Stimulated activated CD8-positive, alpha-beta memory T cell treated with anti-CD3 and anti-CD28 coated beads, Interleukin-12 subunit alpha, Interleukin-12 subunit beta, amount 100 ng/mL, for 1 hour (primary cell): Measurements from ENCODE around the gene ICOSLG.
"Not testable (repeated sequence)": the region's sequence is repeated elsewhere in the genome, so short reads cannot be mapped to it uniquely, and the experiment has no call there.

ENCODE experiments used
- DNase-seq: peaks from one replicate; pipeline ENCODE4 v3.0.0-alpha.2; 2020; ENCODE audit warnings: low read depth

Gene ICOSLG, protein sequence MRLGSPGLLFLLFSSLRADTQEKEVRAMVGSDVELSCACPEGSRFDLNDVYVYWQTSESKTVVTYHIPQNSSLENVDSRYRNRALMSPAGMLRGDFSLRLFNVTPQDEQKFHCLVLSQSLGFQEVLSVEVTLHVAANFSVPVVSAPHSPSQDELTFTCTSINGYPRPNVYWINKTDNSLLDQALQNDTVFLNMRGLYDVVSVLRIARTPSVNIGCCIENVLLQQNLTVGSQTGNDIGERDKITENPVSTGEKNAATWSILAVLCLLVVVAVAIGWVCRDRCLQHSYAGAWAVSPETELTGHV

DNA sequence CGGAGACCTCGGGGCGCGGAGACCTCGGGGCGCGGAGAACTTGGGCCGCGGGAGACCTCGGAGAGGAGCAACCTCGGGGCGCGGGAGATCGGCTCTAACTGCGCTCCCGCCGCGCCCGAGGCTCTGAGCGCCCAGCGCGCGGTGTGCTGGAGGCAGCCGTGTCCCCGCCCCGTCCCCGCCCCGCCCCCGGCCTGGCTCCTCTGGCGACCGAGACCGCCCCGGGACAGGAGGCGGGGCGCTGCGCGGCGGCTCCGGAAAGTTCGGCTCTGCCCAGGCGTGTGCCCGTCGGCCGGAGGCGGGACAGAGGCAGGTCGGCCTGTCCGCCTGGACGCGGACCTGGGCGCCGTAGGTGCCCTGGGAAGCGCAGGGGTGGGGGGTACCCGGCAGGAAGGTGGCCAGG, at the start of gene ICOSLG:
Gene ICOSLG (minus strand): TSS at position 102 of the 400 bp plus-strand sequence. CDS start 126 bp downstream, outside the sequence.
- not testable (repeated sequence) for DNase-seq

DNA sequence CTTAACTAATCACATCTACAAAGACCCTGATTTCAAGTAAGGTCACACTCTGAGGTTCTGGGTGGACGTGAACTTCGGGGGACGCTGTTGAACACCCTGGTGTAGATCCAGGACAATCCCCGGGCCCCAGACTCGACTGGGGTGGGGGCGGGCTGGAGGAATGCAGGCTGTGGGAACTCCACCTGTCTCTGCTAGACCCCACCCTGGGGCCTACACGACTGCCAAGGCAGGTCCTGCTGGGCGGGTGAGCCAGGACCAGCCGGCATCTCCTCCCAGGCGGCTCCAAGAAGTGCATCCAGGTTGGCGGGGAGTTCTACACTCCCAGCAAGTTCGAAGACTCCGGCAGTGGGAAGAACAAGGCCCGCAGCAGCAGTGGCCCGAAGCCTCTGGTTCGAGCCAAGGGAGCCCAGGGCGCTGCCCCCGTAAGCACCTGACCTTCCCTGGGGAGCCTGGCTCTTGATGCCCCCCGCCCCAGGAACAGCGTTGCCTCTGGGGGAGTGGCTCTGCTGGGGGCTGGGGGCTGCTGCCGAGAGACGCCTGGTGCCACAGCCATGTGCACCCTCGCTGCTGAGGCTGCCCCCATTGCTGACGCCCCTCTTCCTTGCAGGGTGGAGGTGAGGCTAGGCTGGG, 48.8 kb upstream of the ICOSLG start:
- no peak for DNase-seq

DNA sequence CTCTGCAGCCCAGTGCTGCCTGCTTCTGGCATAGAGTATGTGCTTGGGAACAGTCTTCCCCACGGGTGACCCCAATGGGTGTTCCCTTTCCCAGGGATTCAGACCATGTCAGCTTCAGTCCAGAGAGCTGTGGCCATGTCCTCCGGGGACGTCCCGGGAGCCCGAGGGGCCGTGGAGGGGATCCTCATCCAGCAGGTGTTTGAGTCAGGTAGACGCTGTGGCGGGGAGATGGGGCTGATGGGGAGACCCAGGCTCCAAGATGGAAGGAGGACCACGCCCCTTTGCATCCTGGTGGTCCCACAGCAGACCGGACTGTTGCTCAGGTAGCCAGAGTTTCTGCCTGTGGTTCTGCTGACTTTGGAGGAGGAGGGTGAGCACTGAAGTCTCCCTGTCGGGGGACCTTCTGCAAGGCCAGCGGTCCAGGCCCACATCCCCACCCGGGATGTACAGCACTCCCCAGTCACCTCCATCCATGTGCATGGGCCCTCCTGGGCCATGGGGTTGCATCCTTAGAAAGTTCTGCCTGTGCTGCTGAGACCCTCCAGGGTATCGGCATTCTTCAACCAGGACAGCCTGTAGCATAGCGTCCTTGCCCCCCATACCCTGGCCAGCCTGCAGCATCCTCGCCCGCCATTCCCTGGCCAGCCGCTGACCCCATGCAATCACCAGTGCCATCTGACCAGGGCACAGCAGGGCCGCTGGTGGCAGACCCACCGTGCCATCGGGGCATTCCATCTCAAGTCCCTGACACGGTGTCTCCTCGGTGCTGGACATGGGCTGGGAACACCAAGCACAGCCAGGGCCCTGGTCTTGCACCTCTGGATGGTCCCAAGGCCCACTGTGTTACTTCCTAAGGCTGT, 47.7 kb upstream of the ICOSLG start:
- DNase-seq, result no peak

DNA sequence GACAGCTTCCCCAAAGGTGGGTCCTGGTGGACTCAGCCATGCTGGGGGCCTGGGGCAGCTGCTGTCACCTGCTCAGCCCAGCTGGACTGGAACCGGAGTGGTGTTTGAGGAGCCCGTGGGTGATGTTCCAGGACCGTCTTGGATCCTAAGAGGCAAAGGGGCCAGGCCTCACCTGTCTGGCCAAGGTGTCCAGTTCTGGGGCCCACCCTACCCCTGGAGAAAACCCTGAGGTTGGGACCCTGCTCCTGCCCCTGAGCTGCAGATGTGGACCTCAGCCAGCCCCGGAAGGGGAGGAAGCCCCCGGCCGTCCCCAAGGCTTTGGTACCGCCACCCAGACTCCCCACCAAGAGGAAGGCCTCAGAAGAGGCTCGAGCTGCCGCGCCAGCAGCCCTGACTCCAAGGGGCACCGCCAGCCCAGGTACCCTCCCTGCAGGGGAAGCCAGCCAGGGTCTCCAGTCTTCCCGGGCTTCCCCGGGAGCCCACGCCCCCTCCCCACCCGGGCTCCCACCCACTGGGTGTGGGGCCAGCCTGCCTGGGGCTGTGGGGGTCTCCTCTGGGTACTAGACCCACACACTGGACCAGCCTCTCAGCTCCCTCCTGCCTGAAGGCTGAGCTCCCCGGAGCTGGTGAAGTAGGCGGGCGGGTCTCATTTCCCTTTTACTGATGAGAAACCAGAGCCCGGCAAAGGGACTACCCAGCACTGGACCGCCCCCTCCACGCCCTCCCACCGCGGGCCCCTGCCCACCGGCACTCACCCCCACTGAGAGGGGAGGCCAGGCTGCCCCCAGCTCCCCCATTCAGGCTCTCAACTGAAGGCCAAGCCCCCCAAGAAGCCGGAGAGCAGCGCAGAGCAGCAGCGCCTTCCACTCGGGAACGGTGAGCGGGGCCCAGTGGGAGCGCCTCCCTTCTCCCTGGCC, 46.2 kb upstream of the ICOSLG start:
- DNase-seq, result no peak

DNA sequence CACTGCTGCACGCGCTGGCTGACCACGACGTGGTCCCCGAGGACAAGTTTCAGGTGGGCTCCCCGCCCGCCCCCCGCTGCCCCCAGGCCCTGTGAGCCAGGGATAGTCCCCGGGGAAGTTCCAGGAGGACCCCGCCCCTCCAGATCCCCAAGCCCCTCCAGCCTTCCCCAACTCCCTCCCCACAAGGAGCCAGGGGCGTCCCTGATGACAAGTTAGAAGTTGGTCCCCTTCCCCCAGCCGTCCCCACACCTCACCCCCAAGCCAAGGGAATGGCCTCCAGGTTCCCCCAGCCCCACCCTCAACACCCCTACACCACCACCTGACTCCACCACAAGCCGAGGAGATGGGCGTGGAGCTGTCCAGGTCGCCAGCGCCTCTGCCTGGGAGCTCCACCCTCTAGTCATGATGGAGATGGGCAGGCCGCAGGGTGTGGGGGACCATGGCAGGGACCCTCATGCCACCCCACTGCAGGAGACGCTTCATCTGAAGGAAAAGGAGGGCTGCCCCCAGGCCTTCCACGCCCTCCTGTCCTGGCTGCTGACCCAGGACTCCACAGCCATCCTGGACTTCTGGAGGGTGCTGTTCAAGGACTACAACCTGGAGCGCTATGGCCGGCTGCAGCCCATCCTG, 45.5 kb upstream of the ICOSLG start:
- DNase-seq, result no peak

DNA sequence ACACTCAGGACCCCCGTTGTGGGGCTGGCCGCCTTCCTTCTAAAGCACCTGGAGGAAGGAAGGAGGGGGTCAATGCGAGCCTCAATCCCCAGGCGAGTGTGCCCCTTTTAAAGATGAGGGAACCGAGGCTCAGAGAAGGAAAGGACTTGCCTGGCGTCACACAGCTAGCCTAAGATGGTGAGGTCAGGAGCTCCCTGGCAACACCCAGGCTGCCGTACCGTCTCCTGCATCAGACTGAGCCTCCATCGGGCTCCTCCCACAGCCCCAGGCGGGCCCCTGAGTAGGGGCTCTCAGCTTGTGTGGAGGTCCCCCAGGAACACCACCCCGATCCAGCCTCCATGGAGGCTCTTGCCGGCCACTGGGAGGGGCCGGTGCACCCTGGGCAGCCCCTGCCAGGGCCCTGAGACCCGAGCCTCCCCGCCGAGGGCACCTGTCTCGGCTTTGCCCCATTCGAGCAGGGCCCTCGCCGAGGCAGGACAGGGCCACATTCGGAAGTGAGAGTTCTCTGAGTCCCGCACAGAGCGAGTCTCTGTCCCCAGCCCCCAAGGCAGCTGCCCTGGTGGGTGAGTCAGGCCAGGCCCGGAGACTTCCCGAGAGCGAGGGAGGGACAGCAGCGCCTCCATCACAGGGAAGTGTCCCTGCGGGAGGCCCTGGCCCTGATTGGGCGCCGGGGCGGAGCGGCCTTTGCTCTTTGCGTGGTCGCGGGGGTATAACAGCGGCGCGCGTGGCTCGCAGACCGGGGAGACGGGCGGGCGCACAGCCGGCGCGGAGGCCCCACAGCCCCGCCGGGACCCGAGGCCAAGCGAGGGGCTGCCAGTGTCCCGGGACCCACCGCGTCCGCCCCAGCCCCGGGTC, 44.6 kb upstream of the ICOSLG start, which contains the start of gene AIRE:
Gene AIRE (plus strand): TSS at position 739 of the 855 bp plus-strand sequence. CDS start 131 bp downstream, outside the sequence.
- no peak for DNase-seq

DNA sequence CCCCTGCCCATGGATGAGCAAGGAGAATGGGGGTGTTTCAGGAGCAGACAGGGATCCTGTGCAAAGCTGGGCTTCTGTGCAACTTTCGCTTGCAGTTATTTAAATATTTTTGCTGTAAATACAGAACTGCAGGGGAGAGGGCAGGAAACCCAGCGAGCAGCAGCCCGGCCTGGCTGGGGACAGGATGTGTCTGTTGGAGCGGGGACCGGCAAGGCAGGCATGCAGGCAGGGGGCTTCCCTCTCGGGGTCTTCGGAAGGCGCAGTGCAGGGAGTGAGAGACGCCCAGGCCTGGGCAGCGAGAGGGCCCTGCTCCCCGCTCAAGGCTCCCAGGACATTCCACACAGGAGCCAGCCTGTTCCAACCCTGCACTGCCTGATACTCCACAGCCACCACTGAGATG, 43.2 kb upstream of the ICOSLG start:
- DNase-seq, result no peak

DNA sequence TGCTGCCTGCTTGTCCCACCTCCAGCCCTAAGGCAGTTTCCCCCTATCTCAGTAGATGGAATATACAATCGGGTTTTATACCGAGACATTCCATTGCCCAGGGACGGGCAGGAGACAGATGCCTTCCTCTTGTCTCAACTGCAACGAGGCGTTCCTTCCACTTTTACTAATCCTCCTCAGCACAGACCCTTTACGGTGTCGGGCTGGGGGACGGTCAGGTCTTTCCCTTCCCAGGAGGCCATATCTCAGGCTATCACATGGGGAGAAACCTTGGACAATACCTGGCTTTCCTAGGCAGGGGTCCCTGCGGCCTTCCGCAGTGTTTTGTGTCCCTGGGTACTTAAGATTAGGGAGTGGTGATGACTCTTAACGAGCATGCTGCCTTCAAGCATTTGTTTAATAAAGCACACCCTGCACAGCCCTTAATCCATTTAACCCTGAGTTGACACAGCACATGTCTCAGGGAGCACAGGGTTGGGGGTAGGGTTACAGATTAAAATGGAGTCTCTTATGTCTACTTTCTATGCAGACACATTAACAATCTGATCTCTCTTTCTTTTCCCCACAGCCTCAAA, 42.6 kb upstream of the ICOSLG start:
- DNase-seq, result not testable (repeated sequence)

DNA sequence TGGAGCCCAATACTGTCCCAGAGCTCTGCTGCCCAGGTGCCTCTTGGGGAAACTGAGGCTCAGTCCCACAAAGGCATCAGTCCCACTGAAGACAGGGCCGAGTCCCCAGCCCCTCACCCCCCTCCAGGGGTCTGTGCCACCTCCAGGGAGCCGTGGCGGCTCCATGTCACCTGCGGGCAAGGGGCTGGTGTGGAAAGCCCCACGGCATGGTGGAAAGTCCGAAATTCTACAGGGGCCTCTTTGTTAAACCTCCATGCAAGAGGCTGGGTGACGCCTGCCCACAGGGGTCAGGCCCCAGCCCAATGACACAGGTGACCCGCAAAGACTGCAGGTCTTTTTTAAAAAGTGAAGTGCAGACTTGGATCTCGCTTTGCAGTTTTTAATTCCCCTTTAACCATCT, 41.6 kb upstream of the ICOSLG start:
- DNase-seq, result no peak

DNA sequence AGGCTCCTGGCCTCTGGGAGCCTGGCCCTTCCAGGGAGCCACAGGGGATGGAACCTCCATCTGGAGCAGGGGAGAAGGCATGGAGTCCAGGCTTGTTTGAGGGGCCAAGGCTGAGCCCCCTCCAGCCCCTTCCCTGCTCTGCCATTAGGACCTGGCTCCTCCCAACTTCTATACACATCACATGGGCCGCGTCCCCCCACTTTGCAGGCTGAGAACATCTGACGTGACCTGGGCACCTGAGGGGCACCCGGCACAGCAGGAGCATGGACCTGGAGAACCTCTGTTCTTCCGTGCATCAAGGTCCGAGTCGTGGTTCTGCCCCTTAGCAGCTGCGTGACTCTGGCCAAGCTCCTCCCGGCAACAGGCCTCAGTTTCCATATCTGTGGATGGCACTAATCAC, 41.1 kb upstream of the ICOSLG start:
- DNase-seq, result no peak

DNA sequence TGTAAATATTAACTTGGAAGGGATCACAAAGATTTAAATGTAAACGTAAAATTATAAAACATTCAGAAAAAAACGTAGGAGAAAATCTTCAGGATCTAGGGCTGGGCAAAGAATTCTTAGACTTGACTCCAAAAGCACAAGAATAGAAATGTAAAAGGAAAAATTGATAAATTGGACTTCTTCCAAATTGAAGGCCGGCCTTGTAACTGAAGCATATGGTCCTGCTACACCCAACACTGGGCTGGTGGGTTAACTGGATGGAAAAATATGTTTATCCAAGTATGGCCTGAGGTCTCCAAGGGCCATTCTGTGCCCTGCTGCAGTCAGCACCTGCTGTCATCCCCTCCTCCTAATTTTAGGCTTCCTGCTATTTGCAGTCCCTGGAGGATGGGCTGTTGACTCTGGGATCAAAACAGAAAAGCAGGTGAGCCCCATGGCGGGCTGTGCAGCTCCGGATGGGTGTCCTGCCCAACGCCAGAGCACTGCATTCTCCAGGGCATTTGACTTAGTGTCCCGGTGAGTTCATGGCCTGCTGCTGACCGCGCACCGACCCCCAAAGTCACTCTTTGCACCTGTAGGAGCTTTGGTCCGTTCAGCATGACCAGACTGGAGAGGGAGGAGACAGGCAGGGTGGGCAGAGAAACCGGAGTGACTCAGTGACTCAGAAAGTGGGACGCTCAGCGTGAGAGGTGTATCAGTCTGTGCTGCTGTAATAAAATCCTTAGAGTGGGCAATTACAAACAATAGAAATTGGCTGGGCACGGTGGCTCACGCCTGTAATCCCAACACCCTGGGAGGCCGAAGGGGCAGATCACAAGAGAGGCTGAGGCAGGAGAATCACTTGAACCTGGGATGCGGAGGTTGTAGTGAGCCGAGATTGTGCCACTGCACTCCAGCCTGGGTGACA, 38.9 kb upstream of the ICOSLG start:
- no peak for DNase-seq

DNA sequence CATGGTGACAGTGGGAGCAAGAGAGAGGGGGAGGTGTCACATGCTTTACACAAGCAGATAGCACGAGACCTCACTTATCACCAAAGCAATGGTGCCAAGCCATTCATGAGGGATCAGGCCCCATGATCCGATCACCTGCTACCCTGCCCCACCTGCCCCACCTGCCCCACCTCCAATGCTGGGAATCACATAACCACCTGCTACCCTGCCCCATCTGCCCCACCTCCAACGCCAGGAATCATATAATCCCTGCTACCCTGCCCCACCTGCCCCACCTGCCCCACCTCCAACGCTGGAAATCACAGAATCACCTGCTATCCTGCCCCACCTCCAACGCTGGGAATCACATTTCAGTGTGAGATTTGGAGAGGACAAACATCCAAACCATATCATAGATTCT, 34.3 kb upstream of the ICOSLG start:
- DNase-seq, result no peak

DNA sequence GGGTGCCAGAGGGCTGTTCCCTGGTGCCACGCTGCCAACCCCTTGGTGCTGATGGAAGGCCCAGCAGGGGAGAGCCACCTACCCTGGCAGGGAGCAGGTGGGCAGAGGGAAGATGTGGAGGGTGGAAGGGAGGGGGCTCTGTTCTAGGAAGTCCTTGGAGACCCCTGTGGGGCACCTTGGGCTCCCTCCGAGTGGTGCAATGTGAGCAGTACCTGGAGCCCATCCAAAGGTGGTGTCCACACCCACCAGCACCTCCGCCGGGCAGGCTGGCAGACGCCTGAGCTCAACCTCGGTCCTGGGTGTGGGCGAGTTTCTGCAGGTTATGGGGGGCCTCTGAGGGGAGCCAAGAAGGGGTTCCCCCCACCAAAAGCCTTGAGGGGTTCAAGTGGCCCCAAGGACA, 32.3 kb upstream of the ICOSLG start:
- no peak for DNase-seq

DNA sequence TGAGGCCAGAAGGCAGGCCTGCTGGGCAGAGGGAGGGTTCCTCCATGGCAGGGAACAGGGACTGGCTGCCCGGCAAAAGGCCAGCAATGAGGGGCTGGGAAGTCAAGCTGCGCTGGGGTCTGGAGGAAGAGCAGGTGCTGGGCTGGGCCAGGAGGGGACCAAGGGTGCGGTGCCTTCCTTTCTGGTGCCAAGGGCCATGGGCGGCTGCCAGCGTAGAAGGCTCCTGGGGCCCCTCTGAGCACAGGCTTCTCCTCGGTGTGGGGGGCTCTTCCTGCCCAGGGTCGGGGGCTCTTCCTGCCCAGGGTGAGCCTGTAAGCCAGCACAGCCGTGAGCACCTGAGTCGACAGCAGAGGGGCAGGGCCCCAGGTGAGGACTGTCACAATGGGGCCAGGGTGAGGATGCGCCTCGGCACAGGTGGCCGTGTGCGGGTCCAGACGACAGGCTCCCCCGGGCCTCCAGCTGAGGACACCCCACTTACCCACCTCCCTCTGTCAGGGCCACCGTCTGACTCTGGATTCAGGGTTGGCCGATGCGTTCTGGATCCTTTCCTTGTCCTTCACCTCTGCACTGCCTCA, 31.6 kb upstream of the ICOSLG start:
- no peak for DNase-seq

DNA sequence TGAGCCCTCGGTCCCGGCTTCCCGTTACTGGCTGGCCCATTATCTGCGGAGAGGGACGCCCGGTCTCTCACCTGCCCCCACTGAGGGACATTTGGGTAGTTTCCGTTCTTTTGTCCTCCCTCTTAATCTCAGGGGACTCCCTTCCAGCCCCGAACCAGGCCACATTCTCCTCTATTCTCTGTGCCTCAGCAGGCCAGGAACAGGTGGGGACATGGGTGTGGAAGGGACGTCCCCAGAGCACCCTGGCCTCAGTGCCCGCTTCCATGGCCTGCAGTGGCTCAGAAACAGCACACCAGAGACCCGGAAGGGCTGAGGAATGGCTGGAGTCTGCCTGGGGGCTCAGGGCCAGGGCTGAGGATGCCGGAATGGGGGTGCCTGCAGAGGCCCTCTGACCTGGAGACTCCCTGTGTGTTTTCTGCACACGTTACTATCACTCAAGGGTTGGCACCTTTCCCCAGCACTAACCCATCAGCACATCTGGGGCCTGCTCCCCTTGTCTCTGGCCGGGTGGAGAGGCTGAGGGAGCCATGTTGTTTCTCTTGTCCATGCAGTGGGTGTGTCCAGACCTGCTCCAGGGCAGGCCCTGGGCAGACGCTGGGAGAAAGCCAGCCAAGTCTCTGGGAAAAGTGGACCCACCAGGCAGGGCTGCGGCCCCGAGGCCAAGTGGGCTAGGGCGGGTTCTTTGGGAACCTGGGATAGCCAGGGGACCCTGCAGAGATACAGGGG, 31.0 kb upstream of the ICOSLG start:
- DNase-seq, result no peak

DNA sequence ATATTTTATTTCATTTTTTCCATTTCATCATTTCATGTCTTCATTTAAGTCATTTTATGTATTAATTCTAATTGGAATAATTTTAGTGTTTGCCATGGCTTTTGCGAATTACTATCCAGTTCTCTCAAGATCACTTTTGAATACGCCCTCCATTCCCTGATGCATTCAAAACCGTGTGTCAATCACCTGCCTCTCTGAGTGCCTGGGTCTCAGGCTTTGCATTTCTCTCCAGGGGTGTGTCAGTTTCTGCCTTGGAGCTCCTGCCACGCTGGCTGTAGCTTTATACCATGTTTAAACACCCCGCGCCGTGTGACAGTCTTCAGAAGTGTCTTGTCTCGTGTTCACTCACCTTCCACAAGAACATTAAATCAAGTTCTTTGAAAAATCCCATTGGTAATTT, 28.3 kb upstream of the ICOSLG start:
- DNase-seq, result no peak

DNA sequence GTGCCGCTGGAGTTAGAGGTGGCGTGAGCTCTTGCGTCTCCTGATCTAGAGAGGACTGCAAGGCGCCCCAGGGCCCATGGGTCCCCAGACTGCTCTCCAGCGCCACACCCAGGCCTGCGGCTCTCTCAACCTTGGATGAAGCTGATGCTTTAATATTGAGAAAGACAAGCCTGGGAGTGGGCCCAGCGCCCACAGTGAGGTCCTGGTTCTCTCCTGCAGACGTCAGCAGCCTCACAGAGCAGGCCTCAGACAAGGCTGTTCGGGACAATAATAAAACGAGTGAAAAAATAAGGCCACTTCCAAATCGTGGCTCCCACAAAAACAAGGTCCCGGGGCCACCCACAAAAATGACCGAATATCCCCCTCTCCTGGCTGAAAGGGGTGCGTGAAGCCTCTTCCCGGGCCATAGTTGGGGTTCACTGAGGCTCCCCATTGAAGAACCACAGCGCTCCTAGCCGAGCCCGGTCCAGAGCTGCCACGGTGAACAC, 27.0 kb upstream of the ICOSLG start:
- no peak for DNase-seq
